C1 segment of cervical spinal cord (tissue), 14 donors: ENCODE results near the gene SSU72.
"Not testable (repeated sequence)": the region's sequence is repeated elsewhere in the genome, so short reads cannot be mapped to it uniquely, and the experiment has no call there.

Experiments used
- DNase-seq, 14 donors: peaks; one replicate each; lab custom pipeline; 2025; lab: John Stamatoyannopoulos, UW

Gene SSU72

DNA sequence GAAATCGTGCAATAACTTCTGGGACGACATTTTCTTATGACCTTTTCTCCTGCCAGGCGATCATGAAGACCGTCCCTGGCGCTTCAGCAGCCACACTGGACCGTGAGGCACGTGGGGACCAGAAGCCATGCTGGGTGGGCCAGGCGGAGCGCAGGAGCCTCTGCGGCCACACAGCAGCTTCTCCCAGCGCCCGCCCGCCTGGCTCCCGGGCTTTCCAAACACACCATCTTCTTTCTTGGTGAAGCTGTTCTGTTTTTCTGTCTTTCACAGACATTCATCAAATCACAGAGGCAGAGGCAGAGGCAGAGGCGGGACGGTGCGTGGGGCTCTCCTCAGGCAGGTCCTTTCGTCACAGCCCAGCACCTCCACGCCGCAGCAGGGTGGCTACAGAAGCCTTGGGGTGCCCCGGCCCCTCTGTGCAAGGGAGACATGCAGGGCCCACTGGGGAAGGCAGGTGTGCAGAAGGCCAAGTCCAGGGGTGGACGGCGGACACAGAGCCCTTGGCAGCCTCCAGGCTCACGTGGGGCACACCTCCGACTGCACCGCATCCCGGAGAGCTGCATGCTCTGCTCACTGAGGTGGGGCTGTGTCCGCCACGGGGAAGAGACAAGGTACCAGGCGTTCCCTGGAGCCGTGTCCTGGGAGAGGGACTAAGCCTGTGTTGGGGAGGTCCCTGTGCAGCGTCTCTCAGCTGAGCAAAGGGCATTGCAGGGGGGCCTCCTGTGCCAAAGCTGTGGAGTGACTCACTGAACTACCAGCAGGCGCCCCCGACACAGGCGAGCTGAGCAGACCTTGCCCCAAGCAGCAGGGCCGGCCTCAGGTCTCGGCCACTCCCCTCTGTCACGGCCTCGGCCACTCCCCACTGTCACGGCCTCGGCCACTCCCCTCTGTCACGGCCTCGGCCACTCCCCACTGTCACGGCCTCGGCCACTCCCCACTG lies 31.6 kb downstream of the SSU72 start:
- DNase-seq, result no peak

DNA sequence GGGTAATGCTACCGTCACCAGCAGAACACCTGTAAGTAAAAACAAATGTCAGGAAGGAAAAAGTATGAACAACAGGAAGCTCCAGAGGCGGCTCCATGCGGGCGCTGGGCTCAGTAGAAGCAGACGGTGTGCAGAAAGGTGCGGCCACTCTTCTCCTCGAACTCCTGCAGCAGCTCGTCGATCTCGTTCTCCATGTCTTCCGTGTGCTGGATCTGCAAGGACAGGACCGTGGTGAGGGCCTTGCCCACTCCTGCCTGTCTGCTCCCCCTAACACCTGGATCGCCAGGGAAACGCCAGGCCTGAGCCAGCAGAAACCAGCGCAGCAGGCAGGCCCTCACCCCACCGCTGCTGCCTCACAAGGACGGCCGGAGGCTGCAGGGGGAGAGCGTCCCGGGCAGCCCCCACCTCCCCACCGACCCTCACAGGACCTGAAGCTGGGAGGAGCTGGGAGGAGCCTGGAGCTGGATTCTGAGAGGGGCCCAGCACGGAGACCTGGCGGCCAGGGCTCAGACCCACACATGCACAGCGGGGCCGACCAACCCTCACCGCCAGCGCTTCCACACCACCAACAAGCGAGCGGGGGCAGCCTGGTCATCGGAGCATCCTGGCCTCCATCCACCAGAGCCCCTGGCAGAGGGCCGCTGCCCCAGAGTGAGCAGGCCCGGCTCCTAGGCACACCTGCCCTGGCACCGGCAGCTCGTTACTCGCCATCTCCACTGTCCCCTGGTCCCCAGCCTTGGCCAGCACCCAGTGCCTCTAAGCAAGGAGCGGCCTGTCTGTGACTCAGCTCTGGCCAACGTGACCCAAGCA lies 32.5 kb downstream of the SSU72 start:
- no peak for DNase-seq

DNA sequence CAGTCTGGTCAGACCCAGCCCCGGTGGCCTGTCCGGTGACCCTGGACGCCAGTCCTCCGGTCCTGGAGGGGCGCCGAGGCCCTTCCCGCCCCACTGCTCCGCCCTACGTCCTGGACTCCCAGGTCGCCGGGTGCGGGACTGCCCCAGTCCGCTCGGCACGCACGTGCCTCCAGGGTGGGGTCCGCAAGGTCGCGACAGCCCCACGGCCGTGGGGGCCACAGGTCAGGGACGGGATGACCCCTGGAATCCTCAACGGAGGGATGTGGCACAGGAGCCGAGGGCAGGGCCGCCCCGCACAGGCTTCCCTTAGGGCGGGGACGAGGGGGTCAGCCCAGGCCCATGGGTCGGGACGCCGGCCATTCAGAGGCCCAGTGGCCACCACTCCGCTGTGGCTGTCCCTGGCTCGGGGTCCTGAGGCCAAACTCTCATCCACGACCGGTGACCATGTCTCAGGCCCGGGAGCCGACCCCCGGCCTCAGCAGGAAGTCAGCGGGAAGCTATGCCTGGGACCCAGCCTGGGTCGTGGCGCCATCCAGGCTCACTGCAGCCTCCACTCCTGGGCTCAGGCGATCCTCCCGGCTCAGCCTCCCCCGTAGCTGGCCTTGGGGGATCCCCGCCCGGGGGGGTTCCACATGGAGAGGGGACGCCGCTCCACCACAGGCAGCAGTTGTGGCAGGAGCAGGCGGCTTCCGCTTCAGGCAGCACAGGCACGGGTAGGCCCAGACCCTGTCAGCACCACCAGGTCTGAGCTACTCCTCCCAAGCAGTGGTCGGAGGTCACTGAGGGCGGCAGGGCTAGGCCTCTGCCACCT lies 33.6 kb downstream of the SSU72 start:
- no peak for DNase-seq

DNA sequence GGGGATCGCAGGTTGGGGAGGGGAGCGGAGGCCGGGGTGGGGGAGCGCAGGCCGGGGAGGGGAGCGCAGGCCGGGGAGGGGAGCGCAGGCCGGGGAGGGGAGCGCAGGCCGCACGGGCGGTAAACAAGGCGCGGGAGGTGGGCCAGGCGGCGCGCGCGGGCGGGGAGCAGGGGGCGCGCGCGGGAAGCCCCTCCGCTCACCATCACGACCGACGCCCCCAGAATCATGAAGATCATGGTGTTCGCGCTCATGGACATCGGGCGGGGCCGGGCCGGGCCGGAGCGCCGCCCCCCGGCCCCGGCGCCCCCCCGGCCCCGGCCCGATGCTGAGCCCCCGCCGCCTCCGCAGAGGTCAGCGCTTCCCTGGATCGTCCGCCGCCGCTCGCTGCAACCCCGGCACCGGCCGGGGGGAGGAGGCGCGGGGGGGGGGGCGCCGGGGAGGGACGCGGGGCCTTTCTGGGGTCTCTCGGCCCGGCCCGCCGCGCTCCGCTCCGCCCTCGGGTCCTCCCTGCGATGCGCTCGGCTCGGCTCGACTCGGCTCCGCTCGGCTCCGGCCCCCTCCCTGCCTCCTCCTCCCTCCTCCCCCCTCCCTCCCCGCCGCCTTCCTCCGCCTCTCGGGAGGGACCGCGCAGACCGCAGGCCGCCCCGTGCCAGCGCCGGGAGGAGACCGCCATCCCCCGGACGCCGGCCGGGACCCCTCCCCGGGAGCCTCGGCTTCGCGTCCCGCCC lies 34.4 kb downstream of the SSU72 start, which contains the start of gene TMEM240:
Gene TMEM240, minus strand, starts transcription at position 535 of the 728 bp plus-strand sequence. Its CDS starts 278 bp downstream, at position 257.
- peak in 11 of 14 donors; percentile 11 to 79 (median 43) for DNase-seq

DNA sequence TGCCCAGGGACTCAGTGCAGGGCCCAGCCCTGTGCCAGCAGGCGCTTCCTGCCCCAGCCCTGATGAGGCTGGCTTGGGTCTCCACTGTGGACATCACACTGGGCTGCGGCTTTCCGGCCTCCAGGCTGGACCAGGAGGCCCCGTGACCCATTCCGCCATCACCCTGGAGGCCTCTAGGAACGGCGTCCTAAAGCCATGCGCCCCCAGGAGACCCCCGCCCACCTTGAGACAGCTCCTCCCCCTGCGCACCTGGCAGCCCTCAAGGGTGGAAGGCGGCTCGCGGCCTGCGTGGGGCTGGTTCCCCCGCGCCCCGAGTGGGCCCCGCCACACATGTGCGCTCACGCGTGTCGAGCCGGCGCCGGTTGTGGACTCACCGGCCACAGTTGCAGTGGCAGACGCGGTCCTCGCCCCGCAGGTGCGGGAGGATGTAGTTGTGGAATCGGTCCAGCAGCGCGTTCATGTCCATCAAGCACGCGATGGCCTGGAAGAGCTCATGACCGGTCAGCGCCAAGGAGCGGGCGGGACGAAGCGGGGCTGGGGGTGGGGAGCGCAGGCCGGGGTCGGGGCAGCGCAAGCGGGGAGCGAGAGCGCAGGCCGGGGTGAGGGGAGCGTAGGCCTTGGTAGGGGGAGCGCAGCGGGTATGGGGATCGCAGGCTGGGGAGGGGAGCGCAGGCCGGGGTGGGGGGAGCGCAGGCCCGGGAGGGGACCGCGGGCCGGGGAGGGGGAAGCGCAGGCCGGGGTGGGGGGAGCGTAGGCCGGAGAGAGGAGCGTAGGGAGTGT lies 35.2 kb downstream of the SSU72 start:
- peak in 2 of 14 donors; percentile 4 to 56 for DNase-seq

DNA sequence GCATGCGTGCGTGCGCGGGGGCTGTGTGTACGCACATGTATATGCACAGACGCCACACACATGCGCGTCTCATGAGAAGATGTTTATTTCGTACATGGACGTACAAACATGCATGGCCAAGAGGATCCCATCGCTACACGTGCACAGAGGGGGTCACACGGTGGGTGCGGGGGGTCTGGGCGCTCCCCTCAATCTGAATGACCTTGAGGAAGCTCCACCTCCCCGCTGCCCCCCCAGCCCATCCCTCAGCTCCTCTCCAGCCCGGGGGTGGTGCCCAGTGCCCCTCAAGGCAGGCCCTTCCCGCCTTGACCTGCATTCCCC lies 35.7 kb downstream of the SSU72 start:
- no peak for DNase-seq

DNA sequence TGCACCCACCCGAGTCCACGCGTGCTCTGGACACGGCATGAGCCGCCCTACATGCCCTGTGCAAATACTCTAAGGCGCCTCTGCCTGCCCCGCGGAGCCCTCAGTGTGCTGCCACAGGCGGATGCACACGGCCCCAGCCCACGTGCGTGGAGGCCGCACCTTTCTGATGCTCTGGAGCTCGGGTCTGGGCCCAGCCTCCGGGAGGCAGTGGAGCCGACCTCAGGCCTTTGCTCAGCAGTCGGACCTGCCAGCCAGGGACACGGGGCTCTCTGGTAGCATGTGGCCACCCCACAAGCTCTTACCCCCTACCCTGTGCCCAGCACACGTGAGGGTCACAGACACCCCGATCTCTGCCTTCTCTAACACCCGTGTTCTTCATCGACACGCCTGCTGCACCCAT lies 36.3 kb downstream of the SSU72 start:
- no peak for DNase-seq

DNA sequence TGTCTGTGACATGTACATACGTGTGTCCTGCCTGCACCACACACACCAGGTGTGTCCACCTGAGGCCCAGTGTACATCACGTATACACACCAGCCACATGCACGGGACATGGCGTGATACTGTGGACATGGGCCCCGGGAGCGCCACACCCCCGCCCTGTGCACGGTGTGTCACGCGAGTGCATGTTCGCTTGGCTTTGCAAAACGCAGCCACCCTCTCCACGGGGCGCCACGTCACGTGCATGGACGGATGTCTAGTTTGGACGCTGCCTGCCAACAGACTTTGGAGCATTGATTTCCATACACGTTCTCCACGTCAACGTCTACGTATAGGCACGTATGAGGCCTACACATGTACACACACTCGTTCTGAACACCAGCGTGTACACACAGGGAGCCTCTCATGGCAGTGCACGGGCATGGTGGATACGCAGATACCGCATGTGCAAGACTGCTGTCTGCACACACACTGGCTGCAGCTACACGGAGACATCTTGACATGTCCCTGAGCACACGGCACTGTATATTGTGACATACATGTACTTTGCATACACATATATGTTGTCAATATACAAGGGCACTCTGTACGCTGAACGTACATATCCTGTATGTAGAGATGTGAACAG lies 36.9 kb downstream of the SSU72 start:
- DNase-seq, result no peak

DNA sequence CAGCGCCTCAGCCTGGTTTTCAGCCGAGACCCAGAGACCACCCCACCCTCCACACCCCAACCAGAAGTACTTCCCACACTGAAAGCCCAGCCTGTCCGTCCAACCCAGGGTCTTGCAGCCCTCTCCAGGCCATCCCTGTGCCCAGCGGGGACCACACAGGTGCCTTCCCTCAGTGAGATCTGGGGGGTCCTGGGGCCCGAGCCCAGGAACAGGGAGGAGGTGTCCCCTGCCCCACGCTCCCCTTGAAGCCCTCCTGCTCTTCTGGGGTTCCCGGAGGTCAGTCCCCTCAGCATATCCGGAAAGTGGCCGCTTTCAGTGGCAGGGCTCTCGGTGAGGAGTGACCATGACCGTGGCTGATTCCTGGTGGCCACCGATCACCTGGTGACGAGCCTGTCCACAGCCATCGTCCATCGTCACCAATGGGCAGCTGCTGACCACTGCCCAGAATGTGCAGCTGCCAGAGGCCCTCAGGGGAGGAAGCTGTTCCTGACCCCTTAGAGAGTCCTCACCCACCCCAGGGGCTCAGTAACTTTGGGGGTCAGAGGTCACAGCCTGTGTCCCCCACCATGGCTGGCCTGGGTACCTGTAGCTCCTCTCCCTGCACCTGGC lies 37.6 kb downstream of the SSU72 start:
- no peak for DNase-seq

DNA sequence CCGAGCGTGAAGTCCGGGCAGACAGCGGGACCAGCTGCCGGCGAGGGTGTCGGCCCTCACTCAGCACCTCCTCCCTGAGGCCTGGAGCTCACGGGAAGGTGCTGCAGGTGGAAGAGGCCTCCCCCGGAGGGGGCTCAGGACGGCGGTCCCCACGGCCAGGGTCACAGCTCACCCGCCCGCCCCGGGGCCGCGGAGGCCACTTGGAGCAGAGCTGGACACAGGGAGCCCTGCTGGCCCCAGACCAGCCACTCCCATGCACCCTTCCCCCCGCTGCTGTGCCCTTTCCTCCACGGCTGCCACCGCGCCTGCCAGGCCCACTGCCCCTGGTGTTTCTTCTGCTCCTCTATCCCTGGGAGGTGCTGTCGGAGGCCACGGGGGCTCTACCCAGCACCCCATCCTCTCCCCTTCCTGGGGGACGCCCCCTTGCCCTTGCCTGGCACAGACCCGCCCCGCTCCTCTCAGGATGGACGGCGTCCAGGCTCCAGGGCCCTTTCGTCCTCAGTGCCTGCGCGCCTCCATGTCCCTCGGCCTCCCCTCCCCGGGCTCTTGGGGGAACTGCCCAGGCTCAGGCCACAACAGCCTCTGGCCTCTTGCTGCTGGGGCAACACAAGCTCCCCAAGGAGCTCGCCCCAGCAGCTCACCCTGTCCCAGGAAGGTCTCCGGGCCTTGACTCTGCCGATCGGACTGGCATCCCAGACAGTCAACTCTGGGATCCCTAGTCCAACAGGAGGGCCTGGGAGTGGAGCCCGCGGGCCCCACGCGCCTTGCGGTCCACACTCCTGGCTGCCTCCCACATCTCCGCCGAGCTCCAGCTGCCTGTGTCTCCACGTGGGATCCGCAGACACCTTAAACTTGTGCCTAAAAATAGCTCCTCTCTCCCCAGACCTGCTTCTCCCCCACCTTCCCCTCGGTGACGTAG lies 38.4 kb downstream of the SSU72 start:
- no peak for DNase-seq

DNA sequence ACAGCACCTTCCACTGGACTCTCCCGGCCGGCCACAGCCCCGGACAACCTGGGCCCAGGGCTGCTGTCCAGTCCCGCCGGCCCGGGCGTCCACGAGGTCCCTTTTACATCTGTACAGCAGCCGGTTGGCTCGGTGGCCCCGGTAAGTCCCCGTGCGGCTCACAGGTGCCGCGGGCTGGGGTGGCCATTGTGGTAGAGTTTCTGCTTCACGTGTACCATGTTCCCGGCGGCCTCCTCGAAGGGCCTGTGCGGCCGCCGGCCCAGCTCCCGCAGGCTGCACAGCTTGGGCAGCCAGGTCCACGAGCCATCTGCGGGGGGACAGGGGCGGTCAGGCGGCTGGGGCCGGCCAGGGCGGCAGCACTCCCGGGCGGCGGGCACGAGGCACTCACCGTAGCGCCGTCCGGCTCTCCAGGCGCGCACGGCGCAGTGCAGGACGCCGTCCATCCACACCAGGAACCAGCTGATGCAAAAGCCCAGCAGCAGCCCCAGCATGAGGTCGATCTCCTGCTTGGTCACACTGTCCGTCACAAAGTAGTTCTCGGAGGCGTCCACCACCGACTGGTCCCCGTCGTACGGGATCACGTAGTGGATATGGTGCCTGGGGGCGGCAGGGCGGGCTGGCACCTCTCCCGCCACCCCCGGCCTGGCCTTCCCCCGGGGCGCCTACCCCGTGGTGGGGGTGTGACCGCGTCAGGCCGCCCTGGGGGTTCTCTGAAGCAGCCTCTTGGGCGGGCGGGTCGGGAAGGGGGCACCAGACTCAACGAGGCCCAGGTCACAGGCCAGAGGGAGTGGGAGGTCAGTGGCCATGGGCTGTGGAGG lies 39.3 kb downstream of the SSU72 start:
- DNase-seq, result no peak

DNA sequence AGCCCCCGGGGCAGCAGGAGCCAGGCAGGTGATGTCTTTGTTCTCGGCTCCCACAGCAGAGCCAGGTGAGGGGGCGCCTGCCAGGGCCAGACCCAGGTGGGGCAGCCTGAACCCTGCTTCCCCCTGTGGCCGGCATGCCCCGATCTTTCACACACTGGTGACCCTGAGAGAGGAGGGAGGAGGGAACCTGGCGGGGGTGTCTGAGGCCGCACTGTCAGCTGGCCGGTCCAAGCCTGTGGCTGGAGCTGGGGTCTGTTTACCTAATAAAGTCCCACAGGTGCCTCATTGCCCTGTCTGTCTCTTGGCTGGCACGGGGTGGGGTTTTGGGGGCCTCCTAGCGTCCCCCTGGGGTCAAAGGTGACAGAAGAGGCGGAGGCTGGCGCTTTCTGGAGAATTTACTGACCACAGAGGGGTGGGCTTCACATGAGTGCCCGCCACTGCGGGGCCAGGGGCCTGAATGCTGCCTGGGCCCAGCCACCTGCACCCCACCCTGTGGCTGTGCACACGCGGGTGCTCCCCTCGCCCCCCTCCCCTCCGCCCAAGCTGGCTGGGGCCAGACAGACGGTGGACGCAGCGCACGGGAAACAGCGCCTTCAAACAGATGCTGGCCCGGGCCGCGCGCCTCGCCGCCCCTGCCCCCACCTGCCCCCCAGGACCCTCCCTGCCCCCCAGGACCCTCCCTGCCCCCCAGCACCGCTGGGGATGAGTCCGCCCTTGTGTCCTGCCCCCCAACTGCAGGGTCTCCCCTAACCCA lies 40.1 kb downstream of the SSU72 start:
- no peak for DNase-seq

DNA sequence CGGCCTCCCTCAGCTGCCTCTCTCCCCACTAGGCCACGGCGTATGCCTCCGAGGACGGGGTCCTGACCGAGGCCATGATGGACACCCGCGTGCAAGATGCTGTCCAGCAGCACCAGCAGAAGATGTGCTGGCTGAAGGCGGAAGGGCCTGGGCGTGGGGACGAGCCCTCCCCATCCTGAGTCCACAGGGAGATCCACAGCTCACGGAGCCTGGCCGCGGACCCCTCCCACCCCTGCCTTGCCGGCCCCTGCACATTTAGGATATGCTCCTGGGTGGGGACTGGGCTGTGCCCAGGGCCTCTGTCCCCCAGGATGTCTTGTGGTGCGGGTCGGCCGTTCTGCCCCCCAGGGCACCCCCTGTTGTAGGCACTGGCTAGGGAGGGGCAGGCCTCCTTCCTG lies 40.8 kb downstream of the SSU72 start:
- DNase-seq, result not testable (repeated sequence)

DNA sequence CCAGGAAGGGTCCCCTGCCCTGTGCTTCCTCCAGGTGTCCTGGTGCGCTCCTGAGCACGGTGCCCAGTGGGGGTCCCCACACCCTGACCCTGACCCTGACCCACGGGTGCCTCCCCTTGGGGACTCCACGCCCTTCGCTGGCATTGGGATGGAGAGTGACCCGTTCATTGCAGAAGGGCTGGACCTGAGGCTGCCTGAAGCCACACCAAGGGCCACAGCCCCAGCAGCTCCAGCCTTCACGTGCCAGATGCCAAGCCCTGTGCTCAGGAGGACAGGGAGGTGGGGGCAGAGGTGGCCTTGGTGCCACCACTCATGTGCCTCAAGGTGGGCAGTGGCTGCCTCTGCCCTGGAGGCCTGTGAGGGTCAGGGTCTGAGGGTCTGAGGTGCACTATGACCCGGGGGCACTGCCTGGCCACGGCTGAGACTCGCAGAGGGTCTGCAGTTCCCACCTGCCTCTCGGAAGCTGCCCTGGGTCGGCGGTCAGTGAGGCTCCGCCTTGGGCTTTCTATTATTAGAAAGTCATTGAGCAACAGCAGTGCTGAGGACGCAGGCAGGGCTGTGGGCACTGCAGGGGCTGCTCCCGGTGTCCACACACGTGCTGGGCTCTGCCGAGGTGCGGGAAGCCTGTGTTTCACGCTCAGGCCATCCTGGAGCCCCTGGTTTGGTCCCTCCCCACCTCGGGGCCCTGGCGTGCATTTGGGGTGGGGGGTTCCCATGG lies 41.3 kb downstream of the SSU72 start:
- not testable (repeated sequence) for DNase-seq

DNA sequence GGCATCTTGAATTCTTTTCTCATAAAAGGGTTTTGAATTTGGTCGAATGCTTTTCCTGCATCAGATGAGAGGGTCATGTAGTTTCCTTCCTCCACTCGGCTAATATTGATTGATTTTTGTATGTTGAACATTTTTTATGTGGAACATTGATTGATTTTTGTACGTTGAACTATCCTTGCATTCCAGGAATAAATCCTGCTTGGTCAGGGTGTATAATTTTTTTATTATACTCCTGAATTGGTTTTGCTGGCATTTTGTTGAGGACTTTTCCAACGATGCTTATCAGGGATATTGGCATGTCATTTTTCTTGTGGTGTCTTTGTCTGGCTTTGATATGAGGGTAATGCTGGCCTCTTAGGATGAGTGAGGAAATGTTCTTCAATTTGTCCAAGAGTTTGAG lies 42.7 kb downstream of the SSU72 start:
- no peak for DNase-seq

DNA sequence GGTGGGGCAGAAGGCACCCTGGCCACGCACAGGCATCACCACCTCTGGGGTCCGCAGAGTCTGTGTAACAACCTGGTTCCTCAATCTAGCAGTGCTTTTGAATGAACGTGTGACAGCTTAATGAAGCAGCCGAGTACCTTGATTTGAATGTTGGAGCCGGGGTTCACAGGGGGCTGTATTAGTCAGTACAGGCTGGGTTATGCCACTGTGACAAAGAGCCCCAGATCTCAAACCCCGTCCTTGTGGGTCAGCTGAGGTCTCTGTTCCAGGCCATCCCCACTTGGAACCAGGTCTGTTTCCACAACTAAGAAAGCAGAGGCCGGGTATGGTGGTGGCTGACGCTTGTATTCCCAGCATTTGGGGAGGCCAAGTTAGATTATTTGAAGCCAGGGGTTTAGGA lies 44.7 kb downstream of the SSU72 start:
- DNase-seq, result no peak
